Left lobe of liver (tissue), 2 donors: ENCODE results near the gene AP3S2. TPM values are rescaled to one million over a fixed set of nuclear protein-coding genes. Genes with fewer than 3 reads are reported as not detected.
A peak's percentile ranks its signal among the peaks of the same experiment; 100 is the strongest.
"Not testable (repeated sequence)": the region's sequence is repeated elsewhere in the genome, so short reads cannot be mapped to it uniquely, and the experiment has no call there.

Experiments
- ATAC-seq: fragments of 200-7000 bp; cut with Tn5 transposase; one replicate; pipeline ENCODE4 v1.9.1; 2020; ENCODE audit warnings: mild to moderate bottlenecking, moderate library complexity
- DNase-seq: peaks from one replicate; pipeline ENCODE4 v3.0.0-alpha.2; 2020; ENCODE audit warnings: low spot score
- total RNA-seq: library from RNA; stranded (reverse); gene quantifications from one replicate; pipeline ENCODE4 v1.2.1, GENCODE V29; 2021
- donor health status: DM: no; HTN: no; CAD: no; lungs with moderate emphysema.
- donor health status: DM: no; HTN: yes; CAD: no.

Gene AP3S2
- total RNA-seq, 1 donor from 2014 or later, result 26.4 TPM

DNA sequence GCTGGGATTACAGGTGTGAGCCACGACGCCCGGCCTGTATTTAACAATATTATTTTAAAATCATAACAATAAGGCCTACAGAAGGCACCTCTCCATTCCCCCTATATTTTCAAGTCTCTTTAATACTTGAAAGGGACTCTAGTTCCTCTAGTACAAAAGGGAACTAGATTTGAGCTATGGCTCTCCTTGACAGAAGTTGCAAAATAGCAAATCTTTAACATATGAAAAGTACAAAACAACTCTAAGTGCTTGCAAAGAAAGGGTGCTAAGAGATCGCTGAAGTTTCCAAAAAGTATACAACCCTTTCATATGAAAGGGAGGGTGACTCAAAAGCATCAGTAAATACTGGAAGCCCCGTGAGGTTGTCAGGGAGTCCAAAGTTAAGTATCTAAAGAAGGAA is 23.8 kb downstream of the AP3S2 start:
- no peak for DNase-seq
- ATAC-seq, result no peak

DNA sequence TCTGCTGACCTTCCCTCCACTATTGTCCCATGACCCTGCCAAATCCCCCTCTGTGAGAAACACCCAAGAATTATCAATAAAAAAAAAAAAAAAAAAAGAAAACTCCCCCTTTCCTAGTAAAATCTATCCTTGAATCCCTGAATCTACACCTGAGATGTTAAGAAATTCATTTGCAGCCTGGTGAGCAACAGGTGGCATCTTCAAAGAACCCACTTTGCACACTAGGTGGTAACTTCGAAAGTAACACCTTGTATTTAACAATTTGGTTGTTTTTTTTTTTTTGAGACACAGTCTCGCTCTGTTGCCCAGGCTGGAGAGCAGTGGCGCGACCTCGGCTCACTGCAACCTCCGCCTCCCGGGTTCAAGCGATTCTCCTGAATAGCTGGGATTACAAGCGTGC is 24.3 kb downstream of the AP3S2 start:
- ATAC-seq, DNase-seq: not testable (repeated sequence)

DNA sequence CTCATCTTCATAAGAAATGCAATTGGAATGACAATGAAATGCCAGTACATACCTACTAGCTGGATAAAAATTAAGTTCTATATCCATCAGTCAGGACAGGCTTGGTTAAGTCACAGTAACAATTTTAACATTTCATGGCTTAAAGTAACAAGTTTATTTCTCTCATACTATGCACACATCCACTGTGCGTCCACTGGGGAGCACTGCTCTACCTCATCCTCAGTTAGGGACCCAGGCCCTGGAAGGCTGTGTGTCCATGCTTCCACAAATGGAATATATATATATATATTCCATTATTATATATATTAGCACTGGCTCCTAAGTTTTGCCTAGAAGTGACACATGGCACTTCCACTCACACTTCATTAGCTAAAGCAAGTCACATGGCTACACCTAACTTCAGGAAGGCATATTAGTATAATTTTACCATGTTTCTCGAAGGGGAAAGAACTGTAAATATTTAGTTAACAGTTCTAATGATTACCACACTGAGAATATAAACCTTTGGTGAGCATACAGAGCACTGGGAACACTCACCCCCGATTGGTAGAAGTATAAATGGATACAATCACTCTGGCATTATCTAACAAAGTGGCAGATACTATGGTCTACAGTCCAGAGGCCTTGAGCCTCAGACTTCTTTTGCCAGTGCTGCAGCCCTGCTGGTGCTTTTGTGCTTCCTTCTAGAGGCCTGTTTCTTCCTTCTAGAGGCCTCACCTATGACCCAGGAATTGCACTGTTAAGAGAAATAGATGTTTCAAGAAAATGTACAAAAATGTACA is 28.6 kb downstream of the AP3S2 start:
- no peak for DNase-seq
- peak; percentile 82 for ATAC-seq

DNA sequence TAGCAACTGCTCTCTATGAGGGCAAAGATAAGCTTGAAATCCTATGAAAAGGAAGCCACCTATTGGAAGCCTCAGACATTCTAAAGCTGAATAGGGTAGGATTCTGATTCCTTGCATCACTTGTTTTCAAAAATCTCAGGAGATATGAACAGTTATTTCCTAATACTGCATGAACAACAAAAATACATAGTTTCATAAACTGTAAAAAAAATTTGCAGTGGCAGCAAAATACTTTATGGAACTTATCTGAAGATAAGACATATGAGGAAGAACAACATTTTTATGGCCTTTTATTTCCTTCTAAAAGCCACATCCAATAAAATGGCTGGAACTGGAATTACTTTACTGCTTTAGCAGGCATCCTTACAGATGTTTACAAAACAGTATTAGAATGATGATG is 29.9 kb downstream of the AP3S2 start:
- no peak for ATAC-seq
- no peak for DNase-seq

DNA sequence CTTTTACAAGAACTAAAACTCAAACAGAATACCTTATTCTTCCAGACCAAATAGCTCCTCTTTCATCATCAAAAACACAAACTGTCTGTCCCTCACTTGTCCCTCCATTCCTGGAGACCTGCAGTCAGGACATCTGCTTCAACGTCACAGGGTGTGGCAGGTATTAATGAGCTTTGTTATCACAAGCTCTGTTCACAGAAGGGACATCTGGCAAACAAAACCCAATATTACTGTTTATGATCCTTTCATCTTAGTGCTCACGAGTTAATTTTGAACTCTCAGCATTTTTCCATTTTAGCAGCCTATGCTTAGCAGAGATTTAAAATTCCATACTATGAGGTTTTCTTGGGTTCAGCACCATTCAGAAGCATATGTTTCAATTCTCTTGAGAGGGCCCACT is 32.9 kb downstream of the AP3S2 start:
- ATAC-seq, result no peak
- DNase-seq, result no peak

DNA sequence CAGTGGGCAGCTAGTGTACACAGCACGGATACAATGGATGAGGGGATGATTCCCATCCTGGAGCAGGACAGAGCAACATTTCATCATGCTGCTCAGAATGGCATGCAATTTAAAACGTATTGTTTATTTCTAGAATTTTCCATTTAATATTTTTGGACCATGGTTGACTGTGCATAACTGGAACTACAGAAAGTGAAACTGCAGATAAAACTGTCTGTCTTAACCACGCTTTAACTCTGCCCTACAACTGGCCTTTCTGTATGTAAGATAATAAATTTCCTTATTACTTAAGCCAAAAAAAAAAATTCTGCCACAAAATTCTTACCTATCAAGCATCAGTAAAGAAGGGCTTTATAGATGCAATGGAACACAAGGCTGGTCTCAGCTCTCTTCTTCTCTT is 33.4 kb downstream of the AP3S2 start:
- DNase-seq, result no peak
- ATAC-seq, result no peak

DNA sequence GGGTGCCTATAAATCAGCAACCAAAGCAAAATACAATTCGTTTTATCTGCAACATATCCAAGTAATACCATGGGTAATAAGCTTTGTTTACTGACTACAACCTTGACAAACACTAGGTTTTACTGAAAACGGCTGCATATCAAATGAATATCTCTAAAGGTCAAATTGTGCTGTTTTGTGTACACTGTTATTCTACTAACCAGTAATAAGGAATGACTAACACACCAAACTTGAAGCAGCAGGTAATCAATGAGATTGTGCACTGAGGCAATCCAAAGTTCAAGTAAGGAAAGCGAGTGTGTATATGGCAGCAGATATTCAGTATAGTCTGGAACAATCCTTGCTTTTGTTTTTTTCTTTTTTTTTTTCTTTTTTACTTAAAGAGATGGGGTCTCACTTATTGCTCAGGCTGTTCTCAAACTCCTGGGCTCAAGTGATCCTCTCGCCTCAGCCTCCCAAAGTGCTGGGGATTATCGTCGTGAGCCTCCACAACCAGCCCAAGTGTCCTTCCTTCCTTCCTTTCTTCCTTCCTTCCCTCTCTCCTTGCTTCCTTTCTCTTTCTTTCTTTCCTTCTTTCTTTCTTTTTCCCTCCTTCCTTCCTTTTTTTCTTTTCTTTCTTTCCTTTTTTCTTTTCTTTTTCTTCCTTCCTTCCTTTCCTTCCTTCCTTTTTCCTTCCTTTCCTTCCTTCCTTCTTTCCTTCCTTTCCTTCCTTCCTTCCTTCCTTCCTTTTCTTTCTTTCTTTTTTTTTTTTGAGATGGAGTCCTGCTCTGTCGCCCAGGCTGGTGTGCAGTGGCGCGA is 34.9 kb downstream of the AP3S2 start:
- DNase-seq, result no peak
- peak; percentile 62 for ATAC-seq

DNA sequence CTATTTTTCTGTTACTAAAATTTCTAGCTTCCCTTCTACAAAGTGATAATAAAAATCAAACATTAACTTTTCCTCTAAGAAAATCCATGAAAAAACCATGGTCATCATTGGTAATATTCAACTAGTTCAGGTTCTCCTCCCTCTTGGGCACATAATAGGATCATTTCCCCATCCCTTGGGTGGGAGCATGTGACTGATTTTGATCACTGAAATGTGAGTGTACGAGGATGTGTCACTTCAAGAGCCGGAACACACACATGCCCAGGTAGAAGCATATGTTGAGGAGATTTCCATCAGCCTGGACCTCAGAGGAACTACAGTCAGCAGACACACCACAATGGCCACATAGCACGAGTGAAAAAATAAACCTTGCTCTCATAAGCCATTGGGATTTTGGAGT is 36.1 kb downstream of the AP3S2 start:
- DNase-seq, result peak; percentile 63
- peak; percentile 87 for ATAC-seq

DNA sequence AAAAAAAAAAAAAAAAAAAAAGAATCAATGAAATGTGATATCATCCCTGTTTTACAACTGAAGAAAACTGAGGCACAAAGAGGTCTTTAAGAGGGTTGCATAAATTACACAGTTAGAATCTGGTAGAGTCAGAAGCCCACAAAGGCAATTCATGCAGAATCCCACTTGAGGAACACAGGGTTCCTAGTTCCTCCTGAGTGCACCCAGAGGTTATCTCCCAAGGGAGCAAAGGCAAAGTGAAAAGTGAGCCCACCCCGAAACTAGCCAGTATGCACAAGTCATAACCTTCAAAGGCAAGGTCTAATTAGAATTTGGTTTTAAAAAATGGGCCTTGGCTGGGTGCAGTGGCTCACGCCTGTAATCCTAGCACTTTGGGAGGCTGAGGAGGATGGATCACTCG is 37.8 kb downstream of the AP3S2 start:
- no peak for DNase-seq
- no peak for ATAC-seq

DNA sequence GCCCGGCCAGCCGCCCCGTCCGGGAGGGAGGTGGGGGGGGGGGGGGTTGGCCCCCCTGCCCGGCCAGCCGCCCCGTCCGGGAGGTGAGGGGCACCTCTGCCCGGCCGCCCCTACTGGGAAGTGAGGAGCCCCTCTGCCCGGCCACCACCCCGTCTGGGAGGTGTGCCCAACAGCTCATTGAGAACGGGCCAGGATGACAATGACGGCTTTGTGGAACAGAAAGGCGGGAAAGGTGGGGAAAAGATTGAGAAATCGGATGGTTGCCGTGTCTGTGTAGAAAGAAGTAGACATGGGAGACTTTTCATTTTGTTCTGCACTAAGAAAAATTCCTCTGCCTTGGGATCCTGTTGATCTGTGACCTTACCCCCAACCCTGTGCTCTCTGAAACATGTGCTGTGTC is 38.9 kb downstream of the AP3S2 start:
- not testable (repeated sequence) for ATAC-seq, DNase-seq

DNA sequence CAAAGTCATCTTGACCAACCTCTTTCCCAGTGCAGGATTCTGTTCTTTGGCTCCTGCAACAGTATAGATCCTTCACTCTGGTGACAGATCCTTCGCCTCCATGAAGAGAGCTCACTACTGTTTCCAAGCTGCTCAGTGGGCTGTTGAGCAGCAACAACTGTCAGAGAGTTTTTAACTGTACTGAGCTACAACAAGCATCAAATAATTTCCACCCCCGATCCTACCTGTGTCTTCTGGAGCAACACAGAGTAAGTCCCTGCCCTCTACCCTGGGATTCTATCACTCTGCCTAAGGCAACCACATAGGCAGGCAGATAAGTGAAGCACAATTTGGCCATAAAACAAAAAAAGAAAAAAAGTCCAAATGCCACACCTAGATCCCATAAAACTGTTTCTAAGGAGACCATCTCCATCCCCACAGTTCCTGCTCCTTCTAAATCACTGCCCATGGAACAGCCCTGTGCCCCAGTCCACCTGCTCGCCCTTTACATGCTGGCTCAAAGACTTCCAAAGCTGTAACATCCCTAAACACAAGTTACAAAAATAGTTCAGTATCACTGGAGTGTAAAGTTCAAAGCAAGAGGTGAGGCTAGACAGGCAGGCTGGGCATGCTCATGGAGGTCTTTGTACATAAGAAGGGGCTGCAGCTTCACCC is 41.3 kb downstream of the AP3S2 start:
- ATAC-seq, result peak; percentile 14
- no peak for DNase-seq

DNA sequence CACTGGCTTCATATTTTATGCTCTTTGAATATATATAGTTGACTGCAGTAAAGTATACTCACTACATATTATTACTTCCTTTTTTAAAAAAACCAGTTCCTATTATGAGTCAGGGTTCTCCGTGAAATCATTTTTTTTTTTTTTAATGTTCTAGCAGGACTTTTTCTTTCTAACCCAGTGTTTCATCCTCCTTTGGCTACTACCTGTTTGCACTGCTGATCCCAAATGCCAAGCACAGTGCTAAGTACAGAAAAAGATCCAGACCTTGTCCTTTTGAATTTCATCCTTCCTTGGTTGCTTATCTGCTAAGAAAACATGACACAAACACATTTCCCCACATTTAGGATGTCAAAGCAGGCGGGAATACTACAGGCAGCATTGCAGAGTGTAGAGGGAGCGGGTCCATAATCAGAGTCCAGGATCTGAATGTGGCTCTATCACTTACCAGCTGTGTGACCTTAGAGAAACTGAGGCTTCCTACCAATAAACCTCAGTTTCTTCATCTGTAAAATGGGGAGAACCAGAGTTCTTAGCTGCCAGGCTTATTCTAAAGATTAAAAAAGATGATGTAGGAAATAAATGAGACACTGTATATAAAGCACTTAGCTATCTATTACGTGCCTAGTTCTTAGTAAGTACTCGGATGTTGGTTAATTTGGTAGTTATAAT is 42.0 kb downstream of the AP3S2 start:
- DNase-seq, result no peak
- ATAC-seq, result peak; percentile 16

DNA sequence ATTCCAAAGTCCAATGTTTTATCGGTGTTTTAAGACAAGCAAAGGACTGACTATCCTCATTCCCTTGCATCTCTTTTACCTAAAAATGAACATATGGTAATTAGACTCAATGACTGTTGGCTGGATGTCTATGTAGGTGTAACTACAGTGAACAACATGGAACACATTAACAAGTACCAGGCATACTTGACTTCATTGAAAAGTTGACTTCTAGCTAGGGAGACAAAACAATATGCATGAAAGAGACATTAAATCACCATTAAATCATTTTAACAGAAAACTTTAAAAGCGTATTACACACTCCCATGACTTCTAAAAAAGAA is 44.9 kb downstream of the AP3S2 start:
- DNase-seq, result no peak

DNA sequence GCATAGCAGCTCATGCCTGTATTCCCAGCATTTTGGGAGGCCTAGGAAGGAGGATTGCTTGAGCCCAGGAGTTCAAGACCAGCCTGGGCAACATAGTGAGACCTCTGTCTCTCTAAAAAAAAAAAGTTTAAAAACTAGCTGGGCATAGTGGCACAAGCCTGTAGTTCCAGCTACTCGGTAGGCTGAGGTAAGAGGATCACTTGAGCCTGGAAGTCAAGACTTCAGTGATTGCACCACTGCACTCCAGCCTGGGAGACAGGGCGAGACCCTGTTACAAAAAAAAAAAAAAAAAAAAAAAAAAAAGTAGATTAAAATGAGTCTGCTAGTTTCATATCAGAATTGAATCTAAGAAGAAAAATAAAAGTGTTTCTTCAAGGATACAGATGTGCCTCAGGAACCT is 46.7 kb downstream of the AP3S2 start:
- DNase-seq (no peak), ATAC-seq (no peak)

More for the DNA sequence above, 44.9 kb downstream of the AP3S2 start:
- no peak for ATAC-seq

DNA sequence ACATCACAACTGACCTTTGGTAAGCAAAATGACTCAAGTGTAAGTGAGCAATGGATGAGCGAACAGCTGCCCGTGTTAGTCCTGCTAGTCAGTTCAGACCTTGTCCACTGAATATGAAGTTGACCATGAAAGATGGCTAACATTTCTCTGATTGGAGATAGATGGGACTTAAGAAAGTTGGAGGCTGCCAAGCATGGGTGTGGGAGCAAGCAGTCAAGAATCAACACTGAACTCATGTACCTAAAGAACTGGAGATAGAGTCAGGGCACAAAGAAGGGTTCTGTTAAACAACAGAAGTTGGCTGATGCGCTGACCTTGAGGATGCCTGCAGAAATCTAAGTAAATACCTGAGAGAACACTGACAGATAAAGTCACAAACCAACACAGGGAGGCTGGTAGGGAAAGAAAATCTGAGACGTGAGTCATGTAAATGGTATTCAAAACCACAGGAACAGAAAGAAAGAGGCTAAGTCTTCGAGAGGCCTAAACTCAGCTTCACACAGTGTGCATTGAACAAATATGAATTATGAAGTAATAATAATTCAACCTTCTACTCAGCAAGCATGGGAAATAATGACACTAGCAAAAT is 48.4 kb downstream of the AP3S2 start:
- DNase-seq, result no peak
- peak; percentile 48 for ATAC-seq

DNA sequence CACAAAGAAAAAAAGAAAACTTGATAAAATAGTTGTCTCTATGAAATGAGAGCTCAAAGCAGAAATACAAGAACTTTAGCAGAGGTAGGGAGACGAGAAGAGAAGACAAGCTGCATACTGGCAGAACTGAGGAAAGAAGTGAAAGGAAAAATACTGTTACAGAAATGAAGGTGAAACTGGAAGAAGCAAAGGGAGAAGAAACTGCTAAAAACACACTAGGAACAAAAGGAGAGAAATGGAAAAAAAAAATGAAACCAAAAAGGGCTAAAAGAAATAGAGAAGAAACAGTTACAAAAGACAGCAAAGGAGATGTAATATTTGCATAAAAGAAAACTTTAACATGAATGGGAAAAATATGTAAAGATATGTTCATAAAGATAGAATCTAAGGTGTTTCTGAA is 51.8 kb downstream of the AP3S2 start:
- ATAC-seq, result no peak
- DNase-seq, result no peak

DNA sequence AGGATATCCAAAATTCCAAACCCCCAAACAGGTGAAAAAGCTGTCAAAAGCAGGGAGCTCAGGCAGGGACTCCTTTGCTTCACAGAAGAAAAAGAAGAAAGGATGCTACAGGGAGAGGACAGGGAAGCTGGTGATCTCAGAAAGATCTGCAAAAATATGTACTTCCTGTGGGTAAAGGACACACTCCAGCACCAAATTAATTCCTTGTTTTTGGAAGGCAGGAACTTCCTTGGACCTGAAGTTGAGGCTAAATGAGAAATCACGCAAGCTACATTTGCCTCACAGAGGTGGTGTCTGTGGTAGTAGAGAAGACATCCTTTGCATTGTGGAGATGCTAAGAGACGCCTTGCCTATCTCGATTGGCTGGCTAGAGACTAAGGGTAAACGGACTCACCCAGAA is 52.5 kb downstream of the AP3S2 start:
- ATAC-seq (no peak), DNase-seq (no peak)

DNA sequence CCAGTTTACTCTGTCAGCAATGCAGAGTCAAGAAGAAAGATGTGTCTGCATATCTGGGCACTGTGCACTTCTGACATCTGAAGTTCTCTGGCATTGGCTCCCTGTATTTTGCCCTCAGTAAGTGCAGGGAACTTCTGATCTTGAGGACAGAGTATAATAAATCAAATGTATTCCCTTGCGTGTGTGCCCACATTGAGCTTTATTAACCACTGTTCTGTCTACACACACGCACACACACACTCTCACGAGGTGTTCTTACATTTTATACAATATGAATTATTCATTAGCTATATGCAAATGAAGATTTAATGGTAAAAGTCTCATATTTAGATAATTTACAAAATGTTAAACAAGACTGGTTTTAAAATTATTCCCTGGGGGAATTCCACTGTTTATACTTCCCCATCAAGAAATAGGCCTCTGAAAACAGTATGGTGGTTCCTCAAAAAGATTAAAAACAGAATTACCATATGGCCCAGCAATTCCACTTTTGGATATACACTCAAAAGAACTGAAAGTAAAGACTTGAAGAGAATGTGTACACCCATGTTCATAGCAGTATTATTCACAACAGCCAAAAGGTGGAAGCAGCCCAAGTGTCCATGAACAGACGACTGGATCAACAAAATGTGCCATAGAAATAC is 54.5 kb downstream of the AP3S2 start:
- no peak for ATAC-seq
- DNase-seq, result no peak

DNA sequence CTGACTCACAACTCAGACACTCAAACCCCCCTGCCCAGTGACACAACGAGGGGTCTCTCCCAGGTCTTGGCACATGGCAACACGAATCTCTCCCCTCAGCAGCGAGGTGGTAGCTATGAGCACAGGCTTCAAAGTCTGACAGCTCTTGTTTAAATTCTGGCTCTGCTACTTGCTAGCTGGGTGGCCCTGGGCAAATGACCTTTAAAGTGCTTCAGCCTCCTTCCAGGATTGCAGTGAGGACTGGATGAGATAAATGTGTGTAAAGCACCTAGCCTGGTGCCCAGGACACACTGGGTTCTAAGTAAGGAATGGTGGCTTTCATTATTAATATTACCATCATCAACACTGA is 56.0 kb downstream of the AP3S2 start:
- ATAC-seq, result no peak
- peak; percentile 36 for DNase-seq

DNA sequence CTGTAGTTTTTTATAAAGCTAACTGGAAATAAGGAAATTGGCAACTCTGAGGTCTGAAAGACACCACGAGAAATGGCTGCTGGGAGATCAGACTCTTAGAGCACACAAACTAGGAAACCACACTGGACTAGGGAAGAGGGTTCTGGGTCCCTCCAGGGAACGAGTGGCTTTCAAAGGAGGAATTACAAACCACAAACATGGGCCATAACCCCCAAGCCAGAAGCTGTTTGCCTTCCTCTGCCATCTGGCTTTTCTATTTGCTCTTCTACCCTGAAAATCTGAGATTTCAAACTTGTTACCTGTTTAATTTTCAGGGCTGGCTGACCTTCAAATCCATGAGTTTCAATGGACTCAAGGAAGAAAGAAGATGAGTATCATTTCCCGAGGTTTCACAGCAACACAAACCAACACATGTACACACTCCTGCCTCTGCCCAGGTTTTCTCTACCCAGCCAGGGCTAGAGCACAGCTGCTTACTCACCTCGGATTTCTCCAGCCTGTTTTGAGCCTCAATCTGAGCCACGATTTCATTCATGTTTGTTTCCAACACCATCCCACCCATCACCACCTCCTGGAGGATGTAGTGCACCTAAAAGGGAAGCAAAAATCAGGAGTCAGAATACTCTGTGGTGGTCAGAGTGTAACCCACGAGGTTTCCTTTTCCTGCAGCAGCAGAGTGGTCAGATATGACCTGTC is 56.5 kb downstream of the AP3S2 start:
- DNase-seq (no peak), ATAC-seq (no peak)
